HG03097 (cell line): ENCODE results near the gene CHST3.
"Not testable (repeated sequence)": the region's sequence is repeated elsewhere in the genome, so short reads cannot be mapped to it uniquely, and the experiment has no call there.

Experiments used
- ATAC-seq: cut with Tn5 transposase; IDR thresholded peaks from one replicate; pipeline ENCODE4 v1.9.1; 2021; ENCODE audit not compliant: unreplicated experiment, low FRiP score

CHST3 gene

DNA sequence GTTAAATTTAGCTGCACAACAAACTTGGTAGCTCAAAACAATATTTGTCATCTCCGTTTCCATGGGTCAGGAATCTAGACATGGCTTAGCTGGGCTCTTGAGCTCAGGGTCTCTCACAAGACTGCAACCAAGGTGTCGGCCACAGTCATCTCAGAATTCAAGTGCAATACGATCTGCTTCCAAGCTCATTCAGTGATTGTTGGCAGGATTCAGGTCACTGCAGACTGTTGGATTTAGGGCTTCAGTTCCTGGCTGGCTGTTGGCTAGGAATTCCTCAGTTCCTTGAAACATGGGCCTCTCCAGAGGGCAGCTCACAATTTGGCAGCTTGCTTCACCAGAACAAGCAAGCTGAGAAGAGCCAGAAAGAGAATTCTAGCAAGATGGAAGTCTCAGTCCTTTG lies 17.5 kb upstream of the CHST3 start:
- ATAC-seq = no peak

DNA sequence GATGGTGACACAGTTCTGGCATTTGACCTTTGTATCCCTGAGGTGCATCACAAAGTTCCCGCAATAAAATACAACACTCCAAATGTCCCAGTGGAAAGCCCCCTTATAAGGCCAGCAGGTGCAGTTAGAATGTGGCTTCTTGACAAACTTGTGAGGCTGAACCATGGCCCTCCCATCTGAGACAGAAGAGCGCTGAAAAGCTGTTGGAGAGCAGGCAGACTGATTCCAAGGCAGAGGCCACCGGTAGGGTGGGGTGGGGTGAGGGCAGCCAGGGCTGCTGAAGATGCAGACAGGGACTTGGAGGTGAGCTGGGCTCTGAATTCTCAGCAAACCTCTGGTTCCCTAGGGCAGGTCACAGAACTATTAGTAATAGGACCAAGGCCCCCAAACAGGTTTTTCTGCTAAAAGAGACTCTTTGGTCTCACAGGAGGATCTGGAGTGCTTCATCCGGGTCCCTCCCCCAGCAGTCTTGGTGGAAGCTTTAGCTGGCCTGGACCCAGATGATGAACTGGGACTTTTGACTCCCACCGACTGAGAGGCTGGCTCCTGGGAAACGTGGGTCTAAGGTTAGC lies 15.6 kb upstream of the CHST3 start:
- ATAC-seq = no peak

DNA sequence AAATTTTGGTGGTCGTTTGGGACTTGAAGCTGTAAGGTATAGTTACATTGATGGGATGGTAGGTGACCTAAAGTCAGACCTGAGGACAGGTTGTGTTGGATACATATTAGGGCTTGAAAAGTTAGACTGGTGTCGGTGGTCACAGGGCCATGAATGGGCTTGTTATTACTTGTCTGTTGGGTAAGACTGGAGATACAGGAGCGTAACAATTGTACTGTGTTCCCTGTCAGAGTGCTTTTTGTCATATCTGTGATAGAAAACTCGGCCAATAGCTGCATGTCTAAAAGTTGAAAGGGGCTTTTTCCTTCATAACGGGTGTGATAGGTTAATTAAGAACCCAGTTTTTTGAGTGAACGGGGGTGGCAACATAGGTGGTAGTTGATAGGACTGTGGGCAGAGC lies 13.5 kb upstream of the CHST3 start:
- ATAC-seq = no peak

DNA sequence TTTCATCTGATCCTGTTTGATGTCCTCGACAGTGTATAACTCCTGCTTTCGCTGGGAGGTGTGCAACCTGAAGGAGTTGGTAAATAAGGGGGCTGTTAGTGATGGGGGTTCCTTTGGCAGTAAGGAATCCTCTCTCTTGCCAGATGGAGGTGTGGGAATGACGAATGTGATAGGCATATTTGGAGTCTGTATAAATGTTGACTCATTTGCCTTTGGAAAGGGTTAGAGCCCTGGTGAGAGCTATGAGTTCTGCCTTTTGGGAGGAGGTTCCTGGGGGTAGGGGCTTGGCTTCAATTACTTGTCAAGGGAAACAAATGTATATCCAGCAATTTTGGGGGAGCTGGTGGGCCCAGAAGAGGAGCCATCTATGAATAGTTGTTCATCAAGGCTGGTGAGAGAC lies 11.4 kb upstream of the CHST3 start:
- no peak for ATAC-seq

DNA sequence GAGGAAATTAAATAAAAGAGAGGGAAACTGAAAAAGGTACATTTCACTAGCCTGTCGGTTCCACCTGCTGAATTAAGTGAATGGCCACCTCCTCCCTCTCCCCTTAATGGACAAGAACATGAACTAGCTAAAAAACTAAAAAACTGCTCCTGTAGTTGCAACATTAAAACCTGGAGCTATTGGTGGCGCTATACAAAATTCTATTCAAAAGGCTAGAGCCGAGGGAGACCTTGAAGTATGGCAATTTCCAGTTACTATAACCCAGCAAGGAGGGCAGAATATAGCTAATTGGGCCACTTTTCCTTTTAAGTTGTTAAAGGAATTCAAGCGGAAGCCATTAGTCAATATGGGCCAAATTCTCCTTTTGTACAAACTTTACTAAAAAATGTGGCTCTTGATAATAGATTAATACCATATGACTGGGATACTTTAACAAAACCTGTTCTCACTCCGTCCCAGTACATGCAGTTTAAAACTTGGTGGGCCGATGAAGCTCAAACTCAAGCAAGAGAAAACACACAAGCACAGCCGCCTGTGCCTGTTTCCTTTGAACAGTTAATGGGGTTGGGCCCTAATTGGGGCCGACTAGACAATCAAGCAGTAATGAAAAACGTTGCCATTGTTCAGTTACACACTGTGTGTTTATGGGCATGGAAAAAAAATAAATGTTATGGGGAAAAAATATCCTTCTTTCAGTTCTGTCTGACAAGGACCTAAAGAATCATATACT lies 6.5 kb upstream of the CHST3 start:
- no peak for ATAC-seq

DNA sequence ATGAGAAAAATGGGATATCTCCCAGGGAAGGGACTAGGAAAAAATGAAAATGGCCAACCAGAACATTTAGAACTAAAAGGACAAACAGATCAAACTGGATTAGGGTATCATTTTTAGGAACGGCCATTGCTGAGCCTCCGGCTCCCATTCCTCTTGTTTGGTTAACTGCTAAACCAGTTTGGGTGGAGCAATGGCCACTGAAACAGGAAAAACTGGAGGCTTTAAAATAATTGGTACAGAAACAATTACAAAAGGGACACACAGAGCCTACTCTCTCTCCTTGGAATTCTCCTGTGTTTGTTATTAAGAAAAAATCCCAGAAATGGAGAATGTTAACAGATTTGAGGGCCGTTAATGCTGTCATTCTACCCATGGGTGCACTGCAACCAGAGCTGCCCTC lies 4.7 kb upstream of the CHST3 start:
- ATAC-seq = no peak

DNA sequence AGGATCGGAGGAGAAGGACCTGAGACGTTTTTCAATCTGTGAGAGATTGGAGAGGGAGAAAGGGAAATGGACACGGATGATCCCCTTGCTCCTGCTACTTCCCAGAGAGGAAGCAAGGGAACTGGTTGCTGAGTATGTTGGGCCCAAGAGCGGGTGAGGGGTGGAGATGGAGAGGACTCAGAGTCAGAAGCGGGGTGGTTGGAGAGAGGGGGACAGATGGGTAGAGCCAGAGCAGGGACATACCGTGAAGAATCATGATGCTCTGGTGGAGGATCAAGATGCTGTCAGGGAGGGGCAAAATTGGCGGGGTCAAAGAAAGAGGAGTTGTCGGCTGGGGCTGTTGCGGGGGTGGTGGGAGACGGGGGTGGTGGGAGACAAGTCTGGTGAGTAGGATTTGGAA lies 2.4 kb upstream of the CHST3 start:
- no peak for ATAC-seq

DNA sequence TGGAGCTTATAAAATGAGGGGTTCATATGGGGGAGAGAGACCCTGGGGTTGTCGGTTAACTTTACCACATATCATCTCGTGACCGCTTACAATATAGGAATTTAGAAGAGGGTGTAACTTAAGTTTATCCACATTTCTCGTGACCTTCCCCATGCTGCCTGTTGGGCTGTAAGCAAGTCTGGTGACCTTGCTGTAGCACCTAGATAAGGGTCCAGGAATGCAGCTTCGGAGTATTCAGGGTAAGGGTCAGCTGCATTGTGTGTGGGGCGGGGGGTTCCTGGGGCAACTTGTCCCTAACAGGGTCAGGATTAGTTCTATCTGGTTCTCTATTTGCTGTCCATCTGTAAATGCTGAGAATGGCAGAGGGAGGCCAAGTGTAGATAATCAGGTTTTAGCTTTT lies 1.3 kb upstream of the CHST3 start:
- no peak for ATAC-seq

DNA sequence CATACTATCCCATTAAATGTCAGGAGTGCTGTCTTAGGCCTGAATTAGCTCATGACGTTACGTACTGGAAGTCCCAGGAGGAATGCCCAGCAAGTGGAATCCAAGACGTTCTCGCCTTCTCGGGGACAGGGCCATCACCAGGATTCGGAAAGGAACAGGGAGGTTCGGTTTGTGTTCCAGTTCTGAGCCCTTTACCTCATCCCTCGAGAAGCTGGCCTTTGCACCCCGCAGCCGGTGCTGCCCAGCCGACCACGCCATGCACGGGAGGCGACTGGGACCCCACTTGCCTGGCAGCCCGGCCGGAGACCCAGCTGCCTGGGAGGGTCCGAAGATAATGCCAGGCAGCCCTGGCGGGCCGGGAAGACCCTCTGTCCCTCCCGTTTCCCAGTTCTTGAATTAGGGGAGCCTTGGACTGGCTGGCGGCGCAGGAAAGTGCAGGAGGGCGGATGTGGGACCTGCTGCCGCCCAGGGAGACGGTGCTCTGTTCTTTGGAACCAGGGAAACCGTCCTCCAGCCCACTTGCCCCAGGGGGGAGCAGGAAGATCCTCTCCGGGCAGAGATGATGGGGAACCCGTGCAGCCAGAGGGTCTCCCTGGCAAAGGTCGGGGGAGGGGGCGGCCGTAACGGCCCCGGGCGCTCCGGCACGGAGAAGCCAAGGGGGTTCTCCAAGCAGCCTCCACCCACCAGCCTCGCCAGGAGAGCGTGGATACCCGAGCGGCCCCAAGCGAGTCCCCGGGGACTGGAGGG lies 671 bp upstream of the CHST3 start:
- no peak for ATAC-seq

DNA sequence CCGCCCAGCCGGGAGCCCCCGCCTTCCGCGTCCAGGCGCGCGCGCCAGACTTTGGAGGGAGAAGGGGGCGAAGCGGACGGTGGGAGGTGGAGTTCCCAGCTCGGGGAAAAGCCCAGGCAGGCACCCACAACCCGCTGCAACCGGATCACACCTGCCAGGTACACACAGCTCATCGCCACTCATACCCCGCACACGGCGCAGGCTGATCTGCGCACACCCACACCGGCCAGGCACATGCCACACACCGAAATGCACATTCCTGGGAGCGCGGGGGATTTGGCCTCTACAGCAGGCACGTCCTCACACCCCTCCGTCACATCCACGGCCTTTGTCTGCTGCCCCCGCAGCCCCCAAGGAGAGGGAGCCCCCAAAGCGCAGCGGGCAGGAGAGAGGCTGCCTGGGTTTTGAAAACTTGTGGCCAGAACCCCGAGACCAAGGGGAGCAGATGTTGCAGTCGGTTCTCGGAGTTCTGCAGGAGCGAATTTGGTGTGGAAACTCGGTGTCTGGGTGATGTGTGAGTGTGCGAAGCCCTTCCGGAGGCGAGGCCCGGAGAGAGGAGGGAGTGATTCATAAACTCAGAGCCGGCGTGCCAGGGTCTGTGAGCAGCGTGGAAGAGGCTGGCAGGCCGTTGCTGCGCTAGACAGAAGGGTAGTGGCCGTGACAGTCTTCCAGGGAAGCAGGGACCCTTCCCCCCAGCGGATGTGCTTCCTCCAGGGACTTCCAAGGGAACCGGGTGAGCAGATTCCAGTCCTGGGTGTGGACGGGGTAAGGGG lies 734 bp downstream of the CHST3 start:
- ATAC-seq = no peak

DNA sequence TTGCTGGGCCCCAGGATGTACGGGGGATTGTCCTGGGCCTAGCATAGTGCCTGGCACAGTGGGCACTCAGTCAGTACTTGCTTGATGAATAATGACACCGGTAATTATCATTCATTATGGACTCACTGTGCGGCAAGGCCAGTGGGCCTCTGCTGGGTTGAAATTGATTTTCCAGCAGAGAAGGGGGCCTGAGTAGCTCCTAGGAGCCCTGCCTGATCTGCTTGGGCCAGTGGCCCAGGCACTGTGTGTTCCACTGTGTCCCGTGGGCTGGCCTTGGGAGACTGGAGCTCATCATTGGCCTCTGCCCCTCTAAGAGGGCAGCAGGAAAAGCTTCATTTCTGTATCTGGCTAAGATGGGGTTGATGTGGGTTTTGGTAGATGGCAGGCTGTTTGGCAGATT lies 1.4 kb downstream of the CHST3 start:
- no peak for ATAC-seq

DNA sequence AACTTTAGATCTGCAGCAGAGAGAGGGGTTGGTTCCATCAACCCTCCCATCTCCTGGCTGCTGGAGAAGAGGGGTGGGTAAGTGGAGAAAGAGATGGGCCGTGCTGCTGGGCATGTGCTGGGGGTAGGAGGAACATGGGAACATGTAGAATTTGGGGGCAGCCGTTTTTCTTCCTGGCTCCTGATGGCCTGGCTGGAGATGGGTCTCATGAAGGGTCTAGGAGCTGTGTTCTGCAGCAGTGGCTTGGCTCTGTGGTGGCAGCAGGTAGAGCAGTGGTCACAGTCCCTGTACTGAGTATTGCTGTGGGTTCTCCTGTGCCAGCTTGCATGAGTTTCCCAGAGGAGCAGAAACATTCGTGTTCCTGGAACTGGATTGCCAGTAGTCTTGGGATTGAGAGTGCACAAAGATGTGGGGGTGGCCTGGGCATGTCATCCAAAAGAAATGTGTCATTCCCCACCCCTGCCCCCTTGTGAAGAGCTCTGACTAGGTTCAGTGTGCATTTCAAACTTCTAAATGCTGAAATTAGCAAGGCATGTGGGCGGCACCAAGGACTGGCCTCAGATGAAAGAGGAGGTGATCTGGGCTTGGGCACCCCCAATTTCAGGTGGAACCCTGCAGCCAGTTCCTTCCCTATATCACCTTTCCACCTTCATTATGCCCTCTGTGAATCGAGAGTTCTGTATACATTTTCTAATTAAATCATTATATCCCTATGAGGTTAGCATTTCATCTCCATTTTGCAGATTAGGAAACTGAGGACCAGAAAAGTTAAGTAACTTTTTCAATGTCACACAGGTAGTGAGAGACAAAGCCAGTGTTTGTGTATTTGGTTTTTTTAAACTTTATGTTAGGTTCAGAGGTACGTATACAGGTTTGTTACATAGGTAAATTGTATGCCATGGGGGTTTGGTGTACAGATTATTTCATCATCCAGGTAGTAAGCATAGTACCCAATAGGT lies 2.1 kb downstream of the CHST3 start:
- no peak for ATAC-seq

DNA sequence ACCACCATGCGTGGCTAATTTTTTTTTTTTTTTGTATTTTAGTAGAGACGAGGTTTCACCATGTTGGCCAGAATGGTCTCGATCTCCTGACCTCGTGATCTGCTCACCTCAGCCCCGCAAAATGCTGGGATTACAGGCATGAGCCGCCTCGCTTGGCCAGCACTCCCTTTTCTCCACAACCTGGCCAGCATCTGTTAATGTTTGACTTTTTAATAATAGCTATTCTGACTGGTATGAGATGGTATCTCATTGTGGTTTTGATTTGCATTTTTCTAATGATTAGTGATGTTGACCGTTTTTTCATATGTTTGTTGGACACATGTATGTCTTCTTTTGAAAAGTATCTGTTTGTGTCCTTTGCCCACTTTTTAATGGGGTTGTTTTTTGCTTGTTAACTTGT lies 3.8 kb downstream of the CHST3 start:
- not testable (repeated sequence) for ATAC-seq

DNA sequence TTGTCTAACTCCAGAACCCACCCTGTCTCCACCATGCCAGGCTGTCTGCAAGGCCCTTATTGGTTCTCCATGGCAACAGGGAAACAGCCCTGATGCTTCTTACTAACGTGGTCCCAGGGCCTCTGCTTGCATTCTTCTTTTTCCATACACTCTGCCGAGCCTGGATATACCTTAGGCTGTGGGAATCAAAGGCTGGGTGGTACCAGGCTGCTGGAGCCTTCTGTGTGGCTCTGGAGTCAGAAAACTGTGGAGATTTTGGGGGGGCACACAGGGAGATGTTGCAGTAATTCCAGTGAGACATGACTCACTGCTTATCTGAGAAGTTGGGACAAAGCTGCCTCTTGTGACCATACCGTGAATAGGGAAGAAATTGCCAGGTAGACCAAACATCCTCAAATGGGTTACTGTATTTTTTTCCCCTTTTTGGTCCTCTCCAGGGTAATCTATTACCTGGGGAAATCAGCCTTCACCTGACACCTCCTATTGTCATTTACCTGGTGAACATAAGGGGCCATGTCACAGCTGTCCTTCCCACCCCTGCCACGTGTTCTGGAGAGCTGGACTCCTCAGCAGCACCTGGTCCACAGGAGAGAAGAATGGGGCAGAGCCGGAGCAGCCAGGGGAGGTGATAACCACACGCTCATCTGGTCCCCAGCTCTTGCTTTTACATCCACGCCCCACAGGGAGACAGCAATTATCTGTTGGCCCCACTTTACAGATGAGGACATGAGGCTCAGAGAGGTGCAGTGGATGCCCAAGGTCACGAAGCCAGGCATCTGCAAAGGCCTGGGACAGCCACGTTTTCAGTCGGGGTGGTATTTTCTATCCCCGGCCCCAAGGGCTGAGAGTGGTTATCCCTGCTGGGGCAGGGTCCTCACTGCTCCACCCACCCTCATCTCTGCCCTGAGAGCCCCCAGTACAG lies 4.6 kb downstream of the CHST3 start:
- ATAC-seq = no peak

DNA sequence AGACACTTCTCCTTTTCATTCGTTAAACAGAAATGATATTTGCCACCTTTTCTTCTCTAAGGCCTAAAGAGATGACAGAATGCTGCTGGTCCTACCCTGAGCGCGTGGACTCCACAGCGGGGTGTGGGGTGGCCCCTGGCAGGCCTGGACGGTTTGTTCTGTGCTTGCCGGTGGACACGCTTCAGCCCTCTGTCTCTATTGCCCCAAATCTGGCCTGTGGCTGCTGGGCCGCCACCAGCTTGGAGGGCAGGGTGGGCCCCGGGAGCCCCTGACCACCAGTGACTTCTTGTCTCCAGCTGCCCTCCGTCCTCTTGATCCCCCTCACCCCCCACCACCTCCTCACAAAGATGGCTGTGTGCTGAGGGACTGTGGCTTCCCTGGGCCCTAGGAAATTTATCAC lies 5.7 kb downstream of the CHST3 start:
- ATAC-seq = no peak

DNA sequence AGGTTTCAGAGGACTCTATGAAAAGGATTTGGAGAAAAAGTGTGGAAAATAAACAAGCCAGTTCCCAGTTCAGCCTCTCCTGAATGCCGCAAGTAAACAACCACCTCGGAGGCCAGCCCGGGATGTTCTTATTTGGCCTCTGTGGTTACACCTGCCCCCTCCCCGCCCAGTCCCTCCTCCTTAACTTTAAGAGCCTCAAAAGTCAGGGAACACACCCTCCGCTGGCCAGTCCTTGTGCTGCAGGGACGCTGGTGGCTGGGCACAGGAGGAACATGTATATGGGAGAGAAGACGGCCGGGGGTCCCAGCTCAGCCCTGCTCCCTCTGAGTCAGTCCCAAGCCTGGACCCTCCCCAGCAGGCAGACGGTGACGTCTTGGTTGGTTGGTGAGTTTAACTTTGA lies 6.1 kb downstream of the CHST3 start:
- ATAC-seq = no peak

DNA sequence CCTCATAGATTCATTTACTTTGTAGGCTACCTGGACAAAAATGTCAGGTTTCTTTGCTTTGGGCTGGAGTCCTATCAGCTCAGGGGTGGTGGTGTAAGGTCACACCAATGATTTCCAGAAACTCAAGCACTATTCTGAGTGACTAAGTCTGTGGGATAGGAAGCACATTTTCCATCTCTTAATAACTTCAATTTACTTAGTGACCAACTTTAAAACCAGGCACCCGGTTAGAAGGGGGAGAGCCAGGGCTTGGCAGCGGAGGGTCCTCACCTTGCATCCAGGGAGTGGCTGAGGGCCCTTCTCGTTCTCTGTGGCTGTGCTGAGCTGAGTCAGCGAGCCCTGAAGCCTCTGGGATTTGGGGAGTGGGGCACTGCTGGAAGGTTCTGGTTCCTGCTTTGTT lies 6.7 kb downstream of the CHST3 start:
- ATAC-seq = no peak

DNA sequence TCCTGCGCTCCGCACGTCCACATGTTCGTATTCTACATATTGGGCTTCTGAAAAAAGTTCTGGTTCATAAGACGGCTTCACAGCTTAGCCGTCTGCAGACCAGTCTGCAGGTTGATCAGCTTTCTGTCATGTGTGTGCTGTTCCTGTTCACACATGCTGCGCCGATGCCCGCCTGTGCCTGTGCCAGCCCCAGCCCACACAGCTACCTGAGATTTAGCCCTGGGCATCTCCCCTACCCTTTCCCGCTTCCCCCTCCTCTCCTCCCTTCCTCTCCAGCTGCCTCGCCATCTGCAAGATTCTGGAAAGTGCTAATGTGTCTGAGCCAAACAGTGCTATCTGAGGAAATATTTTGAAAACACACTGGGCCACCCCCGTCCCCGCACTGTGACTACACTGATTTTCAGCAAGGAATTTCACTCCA lies 7.1 kb downstream of the CHST3 start:
- no peak for ATAC-seq
